Measurements from ENCODE around the gene GIPC3. TPM values are rescaled to one million over a fixed set of nuclear protein-coding genes. Genes with fewer than 3 reads are reported as not detected.
A peak's percentile ranks its signal among the peaks of the same experiment; 100 is the strongest.

The GIPC3 gene
- total RNA-seq, 6 donors from 2014 or later = 0.91 to 5.2 (median 1.4) TPM

DNA sequence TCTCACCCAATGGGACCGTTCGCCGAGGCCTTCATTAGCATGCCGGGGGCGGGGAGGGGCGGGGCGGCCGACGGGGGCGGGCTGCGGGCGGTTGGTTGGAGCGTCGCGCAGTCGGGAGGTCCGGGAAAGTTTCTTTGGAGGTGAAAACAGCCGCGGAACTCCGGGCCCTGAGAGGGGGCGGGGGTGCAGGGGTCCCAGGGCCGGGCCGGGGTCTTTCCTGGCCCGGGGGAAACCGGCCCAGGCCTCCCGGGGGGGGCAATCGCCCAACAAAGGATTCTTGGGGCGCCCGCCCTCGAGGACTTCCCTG is 12.5 kb upstream of the GIPC3 start, which contains the start of gene HMG20B:
Gene HMG20B (plus strand): TSS at position 90 of the 307 bp plus-strand sequence. CDS start 366 bp downstream, outside the sequence.
- Histone ChIP-seq H3K9me3 (no peaks in the 10 kb centered on the region), H3K4me3 (peak within 1 kb of the TSS; percentile 85 to 92 (median 88)), H3K36me3 (peaks cover 0 to 9% (median 0%) of the 10 kb centered on the region in 4 donors), H3K4me1 (peaks cover 15 to 33% (median 25%) of the 10 kb centered on the region in 4 donors), H3K27ac (peak within 1 kb of the TSS; percentile 80 to 92 (median 82)), H3K27me3 (no peaks in the 10 kb centered on the region)
- no CpG with 5 or more reads among the region's 30 CpGs for WGBS, 2 donors
- no peak for DNase-seq
- no peak for ATAC-seq (ENCODE audit: low FRiP score in 2 of 2)
- TF ChIP-seq POLR2A (IDR thresholded peaks at IDR 0.05) = peak in 1 of 4 donors; percentile 31
- TF ChIP-seq, protein P1, sequence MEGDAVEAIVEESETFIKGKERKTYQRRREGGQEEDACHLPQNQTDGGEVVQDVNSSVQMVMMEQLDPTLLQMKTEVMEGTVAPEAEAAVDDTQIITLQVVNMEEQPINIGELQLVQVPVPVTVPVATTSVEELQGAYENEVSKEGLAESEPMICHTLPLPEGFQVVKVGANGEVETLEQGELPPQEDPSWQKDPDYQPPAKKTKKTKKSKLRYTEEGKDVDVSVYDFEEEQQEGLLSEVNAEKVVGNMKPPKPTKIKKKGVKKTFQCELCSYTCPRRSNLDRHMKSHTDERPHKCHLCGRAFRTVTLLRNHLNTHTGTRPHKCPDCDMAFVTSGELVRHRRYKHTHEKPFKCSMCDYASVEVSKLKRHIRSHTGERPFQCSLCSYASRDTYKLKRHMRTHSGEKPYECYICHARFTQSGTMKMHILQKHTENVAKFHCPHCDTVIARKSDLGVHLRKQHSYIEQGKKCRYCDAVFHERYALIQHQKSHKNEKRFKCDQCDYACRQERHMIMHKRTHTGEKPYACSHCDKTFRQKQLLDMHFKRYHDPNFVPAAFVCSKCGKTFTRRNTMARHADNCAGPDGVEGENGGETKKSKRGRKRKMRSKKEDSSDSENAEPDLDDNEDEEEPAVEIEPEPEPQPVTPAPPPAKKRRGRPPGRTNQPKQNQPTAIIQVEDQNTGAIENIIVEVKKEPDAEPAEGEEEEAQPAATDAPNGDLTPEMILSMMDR (IDR thresholded peaks at IDR 0.05) = no peak
- TF ChIP-seq EP300 (IDR thresholded peaks at IDR 0.05) = no peak
- no peak for TF ChIP-seq POLR2AphosphoS5 (IDR thresholded peaks at IDR 0.05)

DNA sequence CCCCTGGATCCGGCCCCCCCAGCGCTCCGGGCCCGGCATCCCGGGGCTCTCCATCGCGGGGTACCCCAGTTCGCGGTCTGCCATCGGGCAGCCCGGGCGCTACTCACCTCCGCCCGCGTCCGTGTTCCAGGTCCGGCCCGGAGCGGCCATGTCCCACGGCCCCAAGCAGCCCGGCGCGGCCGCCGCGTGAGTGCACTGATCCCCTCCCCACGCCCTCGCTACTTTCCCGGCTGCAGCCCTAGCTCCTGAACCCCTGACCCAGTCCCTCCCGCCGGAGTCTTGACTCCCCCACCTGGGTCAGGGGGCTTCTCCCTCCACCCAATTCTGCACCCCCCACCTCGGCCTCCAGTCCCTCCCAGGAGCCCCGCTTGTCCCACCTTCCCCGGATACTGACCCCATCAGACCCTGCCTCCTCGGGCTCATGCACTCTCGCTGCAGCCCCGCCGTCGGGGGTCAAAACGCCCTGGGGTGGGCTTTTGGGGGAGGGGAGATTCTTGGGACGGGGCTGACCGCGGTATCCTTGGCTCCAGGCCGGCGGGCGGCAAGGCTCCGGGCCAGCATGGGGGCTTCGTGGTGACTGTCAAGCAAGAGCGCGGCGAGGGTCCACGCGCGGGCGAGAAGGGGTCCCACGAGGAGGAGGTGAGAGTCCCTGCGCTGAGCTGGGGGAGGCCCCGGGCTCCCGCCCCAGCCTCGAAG is 12.0 kb upstream of the GIPC3 start:
- Histone ChIP-seq H3K9me3 (no peaks in the 10 kb centered on the region), H3K27ac (peak overlapping the region; percentile 80 to 92 (median 82)), H3K4me1 (peaks cover 15 to 33% (median 25%) of the 10 kb centered on the region in 4 donors), H3K36me3 (peaks cover 0 to 12% (median 0%) of the 10 kb centered on the region in 4 donors), H3K4me3 (peak overlapping the region; percentile 85 to 92 (median 88)), H3K27me3 (no peaks in the 10 kb centered on the region)
- TF ChIP-seq, protein P1 (IDR thresholded peaks at IDR 0.05) = no peak
- no peak for TF ChIP-seq POLR2AphosphoS5 (IDR thresholded peaks at IDR 0.05)
- no peak for TF ChIP-seq EP300 (IDR thresholded peaks at IDR 0.05)
- TF ChIP-seq POLR2A (IDR thresholded peaks at IDR 0.05) = no peak
- ATAC-seq (ENCODE audit: low FRiP score in 2 of 2) (peak; percentile 13 to 33), DNase-seq (peak; percentile 29 to 92)
- 0% methylated on average over 12 to 29 of the region's 60 CpGs for WGBS, 2 donors

DNA sequence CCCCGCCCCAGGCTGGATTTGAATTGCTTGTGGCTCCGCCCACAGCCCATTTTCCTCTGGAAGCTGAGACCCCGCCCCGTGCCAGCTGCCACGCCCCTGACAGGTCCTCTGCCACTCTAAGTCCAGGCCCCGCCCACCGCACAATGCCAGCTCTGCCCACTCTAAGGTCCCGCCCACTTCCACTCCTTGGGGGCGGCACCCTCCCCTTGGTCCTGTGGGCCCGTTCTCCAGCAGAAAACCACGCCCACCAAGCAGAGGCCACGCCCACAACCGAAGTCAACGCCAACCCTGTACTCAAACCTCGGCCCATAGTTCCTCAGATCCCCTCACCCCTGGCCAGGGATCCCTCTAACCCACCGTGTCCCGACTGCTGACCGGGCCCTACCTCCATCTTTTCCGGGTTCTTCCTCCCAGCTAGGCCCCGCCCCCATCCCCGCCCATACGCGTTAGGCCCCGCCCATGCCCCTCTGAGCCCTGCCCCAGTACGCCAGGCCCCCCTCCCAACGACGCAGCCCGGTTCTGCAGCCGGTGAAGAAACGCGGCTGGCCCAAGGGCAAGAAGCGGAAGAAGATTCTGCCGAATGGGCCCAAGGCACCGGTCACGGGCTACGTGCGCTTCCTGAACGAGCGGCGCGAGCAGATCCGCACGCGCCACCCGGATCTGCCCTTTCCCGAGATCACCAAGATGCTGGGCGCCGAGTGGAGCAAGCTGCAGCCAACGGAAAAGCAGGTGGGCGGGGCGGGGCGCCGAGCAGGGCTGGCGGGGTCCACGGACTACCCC is 11.2 kb upstream of the GIPC3 start:
- peak; percentile 96 to 99 for DNase-seq
- 49 to 60% methylated on average over 29 to 31 of the region's 55 CpGs for whole genome bisulfite sequencing, 2 donors
- Histone ChIP-seq H3K27ac (peak overlapping the region in 3 of 4 donors; percentile 23 to 92 (median 80)), H3K36me3 (peaks cover 0 to 13% (median 0%) of the 10 kb centered on the region in 4 donors), H3K27me3 (no peaks in the 10 kb centered on the region), H3K4me1 (peaks cover 15 to 33% (median 25%) of the 10 kb centered on the region in 4 donors), H3K4me3 (peak overlapping the region in 3 of 4 donors; percentile 86 to 92 (median 91)), H3K9me3 (no peaks in the 10 kb centered on the region)
- TF ChIP-seq POLR2AphosphoS5 (IDR thresholded peaks at IDR 0.05) (no peak), POLR2A (IDR thresholded peaks at IDR 0.05) (no peak), EP300 (IDR thresholded peaks at IDR 0.05) (no peak)
- peak; percentile 64 to 86 for ATAC-seq (ENCODE audit: low FRiP score in 2 of 2)

DNA sequence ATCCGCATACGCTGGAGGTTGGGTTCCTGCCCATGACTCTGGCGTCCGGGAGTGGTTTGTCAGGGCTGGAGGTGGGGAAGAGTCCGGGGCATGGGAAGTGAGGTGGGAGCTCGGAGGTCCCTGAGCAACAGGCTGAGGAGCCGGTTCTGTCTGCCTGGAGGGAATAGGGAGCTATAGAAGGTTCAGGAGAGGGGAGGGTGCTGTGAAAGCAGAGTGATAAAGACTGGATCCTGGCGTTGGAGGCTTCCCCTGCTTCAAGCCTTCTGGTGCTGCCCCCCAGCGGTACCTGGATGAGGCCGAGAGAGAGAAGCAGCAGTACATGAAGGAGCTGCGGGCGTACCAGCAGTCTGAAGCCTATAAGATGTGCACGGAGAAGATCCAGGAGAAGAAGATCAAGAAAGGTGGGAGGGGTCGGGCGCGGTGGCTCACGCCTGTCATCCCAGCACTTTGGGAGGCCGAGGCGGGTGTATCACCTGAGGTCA is 10.0 kb upstream of the GIPC3 start:
- 89 to 92% methylated on average over 19 of the region's 19 CpGs for WGBS, 2 donors
- ATAC-seq (ENCODE audit: low FRiP score in 2 of 2) = no peak
- H3K4me1 ChIP-seq = peaks cover 15 to 33% (median 25%) of the 10 kb centered on the region in 4 donors

More for the DNA sequence above, 10.0 kb upstream of the GIPC3 start:
- Histone ChIP-seq H3K27me3 (no peaks in the 10 kb centered on the region), H3K9me3 (no peaks in the 10 kb centered on the region), H3K27ac (no peak overlapping the region), H3K36me3 (peaks cover 0 to 13% (median 0%) of the 10 kb centered on the region in 4 donors), H3K4me3 (no peak overlapping the region)
- no peak for DNase-seq
- no peak for TF ChIP-seq POLR2A (IDR thresholded peaks at IDR 0.05)
- TF ChIP-seq, protein P1 (IDR thresholded peaks at IDR 0.05) = no peak
- TF ChIP-seq EP300 (IDR thresholded peaks at IDR 0.05) = no peak
- no peak for TF ChIP-seq POLR2AphosphoS5 (IDR thresholded peaks at IDR 0.05)
